DMS79 (cell line): Measurements from ENCODE around the gene SND1.

ENCODE experiments used
- DNase-seq: peaks from one replicate; lab custom pipeline; 2025; lab: John Stamatoyannopoulos, UW

SND1 gene

GRCh38 chr7:127651556-127652332, at the start of gene SND1:
TSS of gene SND1 (plus strand) at chr7:127652194. CDS start at chr7:127652374, 180 bp downstream.
- DNase-seq = peak; percentile 99

GRCh38 chr7:127608446-127608845, 43.5 kb upstream of the SND1 start:
- no peak for DNase-seq

DNA sequence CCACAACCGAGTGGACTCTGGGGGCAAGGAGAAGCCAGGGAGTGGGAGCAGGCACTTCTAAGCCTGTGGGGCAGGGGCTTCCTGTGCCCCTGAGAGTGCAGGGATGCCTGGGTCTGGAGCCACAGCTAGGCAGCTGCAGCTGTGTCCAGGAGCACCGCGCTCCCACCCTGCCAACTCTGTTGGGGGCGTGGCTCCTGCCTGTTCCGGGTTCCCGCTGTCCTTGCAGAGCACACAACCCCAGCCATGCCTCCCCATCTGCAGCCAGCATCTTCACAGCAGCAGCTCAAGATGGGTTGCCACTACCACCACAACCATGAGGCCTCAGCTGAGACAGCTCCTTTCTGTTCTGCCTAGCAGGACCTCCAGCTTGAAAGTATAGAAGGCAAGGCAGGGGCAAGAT, 42.7 kb upstream of the SND1 start:
- DNase-seq = no peak

DNA sequence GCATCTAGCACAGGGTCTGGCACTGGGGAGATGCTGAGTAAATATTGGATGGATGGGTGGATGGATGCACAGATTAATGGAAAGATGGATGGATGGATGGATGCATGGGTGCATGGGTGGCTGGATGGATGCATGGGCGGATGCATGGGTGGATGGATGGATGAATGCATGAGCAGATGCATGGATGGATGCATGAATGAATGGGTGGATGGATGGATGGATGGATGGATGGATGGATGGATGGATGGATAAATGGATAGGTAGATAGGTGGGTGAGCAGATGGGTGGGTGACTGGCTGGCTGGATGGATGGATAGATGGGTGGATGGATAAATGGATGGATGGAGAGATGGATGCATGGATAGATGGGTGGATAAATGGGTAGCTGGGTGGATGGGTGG, 39.7 kb upstream of the SND1 start:
- DNase-seq = no peak

DNA sequence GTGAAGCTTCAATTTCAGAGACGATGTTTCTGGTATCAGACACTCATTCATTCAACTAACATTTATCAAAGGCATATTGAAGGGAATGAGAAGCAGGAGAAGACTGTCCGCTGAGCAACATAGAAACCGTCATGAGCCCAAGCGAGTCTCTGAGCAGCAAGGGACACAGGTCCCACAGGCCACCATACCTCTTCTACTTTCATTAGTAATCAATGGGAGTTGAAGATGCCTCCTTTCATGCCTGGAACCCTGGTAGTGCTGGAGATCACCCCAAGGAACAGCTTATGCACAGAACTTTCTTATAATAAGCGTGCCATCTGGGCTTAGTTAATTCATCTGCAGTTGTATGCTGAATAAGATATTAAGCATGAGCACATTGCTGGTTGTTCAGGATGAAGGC, 35.3 kb upstream of the SND1 start:
- DNase-seq = no peak

DNA sequence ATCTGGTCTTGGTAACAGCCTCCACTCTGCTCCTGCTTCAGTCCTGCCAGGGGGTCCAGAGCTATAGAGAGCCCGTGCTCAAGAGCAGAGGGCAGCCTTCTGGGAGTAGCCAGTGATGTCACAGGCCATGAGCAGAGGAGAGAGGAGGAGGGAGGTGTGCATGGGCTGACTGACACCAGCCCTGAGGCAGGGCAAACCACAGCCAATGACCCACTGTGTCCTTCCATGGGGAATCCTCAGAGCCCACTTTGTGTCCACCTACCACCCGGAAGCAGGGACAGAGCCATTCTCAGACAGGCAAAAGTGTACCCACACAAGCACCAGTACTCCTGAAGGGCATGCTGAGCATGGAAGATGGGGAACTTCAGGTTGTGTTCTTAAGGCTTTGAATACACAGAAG, 34.0 kb upstream of the SND1 start, which contains the start of gene PAX4:
Gene PAX4, minus strand, starts transcription at position 101 of the 400 bp plus-strand sequence. CDS start 2,214 bp downstream, outside the sequence.
- no peak for DNase-seq

GRCh38 chr7:127618775-127619174, 33.2 kb upstream of the SND1 start:
- no peak for DNase-seq

DNA sequence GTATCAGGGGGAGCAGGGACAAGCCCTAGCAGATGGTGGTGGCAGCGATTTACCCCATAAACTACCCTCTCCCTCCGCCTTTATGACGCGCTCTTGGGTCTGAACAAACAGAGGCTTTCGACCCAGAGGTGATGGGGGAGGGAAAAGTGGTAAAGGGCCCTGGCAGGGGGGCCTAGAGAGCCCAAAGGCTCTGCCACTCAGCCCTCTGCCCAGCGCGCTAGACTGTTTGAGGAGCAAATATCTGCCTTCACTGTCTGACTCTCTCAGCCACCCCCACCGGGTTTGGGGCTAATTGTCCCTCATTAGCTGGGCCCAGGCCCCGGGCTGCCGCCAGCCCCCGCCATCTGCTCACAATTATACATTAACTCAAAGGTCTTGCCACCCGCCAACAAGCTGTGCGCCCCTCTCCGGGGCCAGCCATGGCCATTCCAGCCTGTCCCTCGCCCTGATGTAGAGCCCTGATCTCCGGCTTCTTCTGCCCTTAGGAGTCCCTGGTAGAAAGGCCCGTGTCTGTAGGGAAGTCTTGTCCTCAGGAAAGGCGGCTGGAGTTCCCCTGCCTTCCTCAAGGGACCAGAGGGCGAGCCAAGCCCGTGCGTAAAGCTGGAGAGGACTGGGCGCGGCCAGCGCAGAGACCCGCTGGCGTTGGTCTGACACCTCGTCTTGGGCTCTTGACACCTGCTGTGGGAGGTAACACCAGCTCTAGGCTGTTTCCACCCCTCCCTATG, 32.2 kb upstream of the SND1 start:
- no peak for DNase-seq

DNA sequence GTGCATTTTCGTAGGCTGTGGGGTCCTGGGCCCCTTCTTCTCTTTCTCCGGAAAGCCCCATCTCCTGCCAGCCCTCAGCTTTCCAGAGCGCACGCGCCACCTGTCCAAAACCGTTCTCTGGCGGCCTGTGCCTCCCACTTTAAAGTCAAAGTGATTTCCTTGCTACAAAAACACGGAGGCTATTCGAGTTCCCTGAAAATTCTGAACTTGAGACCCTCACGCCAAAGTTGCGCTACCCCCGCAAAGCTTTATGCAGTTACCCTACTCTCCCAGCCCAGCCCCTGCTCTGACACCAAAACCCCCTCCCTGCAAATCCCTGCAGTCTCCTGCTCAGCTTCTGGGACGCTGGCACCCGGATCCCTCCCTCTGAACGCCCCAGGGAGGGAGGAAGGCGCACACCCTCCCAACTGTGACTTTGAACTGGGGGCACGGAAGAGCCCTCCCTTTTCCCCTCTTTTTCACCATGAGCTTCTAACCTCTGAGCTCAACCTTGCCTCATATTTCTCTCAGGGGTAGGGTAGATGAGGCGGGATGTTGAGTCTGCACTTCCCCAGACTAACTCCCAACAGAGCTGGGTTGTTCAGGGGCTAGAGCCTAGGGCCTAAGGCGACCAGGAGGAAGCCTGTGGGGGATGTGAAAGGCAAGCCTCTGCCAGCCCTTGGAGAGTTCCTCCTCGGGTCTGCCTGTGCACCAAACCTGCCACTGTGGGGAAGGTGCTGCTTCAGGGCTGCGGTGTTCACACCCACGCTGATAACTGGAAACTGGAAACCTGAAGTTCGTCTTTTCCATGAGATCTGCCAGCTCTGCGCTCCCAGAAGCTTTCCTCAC, 31.4 kb upstream of the SND1 start:
- no peak for DNase-seq

DNA sequence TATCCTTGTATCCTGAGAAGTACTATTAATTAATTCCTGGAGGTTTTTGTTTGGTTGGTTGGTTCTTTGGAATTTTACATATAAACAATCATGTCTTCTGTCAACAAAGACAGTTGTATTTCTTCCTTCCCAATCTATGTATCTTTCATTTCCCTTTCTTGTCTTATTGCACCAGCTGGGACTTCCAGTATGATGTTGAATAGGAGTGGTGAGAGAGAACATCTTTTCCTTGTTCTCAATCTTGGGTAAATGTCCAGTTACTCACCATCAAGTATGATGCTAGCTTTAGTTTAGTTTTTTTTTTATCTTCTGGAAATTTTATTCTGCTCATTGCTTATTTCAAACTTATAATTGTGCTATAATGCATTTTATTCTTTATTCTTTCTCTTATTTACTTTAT, 26.7 kb upstream of the SND1 start:
- no peak for DNase-seq

GRCh38 chr7:127628445-127628844, 23.5 kb upstream of the SND1 start:
- DNase-seq = no peak

DNA sequence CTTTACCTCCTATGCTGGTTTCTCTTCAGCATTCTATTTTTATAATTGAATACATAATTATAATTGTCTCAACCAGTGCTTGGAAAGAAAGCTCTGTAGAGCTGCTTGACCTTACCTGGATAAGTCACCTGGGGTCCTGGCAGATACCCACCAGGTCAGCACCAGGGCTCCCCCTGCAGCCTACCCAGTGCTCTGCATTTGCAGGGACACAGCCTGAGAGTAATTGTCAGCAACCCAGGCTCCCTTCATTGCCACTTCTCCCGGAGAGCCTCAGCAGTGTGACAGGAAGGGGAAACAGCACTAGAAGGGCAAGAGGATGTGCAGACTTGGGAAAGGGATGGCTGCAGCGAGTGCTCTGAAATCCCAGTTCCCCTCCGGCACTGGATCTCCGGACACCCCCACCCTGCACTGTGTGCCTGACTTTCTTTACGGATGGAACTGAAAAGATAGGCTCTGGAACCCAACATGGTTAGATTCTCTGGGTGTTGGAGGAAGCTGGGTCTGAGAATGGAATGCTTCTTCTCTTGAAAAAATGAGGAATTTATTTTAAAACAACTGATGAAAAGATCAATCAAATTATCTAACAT, 22.6 kb upstream of the SND1 start:
- peak; percentile 15 for DNase-seq

- DNase-seq = no peak
Measured at GRCh38 chr7:127632276-127632910, 19.6 kb upstream of the SND1 start.

GRCh38 chr7:127635659-127636285, 16.2 kb upstream of the SND1 start:
- DNase-seq = no peak

DNA sequence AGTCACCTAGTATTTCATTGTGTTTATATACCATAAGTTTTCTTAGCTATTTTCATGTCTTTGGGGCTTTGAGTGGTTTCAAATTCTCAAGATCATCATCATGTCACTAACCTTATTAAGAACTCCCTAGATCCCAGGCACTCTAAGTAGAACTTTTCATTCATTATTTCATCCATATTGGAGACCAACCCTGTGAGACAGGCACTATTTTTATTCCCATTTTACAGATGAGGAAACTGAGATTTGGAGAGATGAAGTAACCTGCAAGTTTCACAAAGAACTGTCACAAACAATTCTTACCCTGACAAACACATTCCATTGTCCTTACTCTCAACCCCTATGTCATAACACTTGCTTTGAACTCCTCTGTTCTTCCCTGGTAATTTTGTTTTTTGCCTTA, 13.8 kb upstream of the SND1 start:
- DNase-seq = no peak

GRCh38 chr7:127644484-127644883, 7.5 kb upstream of the SND1 start:
- no peak for DNase-seq

DNA sequence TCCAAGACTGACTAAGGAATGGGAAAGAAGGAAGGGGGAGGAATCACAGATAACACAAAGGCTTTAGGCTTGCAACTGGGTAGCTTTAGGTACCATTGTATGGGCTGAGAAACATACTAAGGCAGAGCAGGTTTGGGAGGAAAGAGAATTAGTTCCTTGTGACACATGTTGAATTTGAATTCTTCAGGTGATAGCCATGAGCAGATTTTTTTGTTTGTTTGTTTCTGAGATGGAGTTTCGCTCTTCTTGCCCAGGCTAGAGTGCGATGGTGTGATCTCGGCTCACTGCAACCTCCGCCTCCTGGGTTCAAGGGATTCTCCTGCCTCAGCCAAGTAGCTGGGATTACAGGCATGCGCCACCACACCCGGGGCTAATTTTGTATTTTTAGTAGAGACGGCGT, 4.4 kb upstream of the SND1 start:
- DNase-seq = no peak

GRCh38 chr7:127648986-127649385, 3.0 kb upstream of the SND1 start:
- DNase-seq = no peak

GRCh38 chr7:127650847-127651555, 993 bp upstream of the SND1 start:
- DNase-seq = peak; percentile 64
